GM12878 (cell line): ENCODE results near the gene CLASRP. TPM values are rescaled to one million over a fixed set of nuclear protein-coding genes. Genes with fewer than 3 reads are reported as not detected.
A peak's percentile ranks its signal among the peaks of the same experiment; 100 is the strongest.

Experiments used
- ATF7 ChIP-seq: fragments of 450-650 bp; IDR thresholded peaks from 2 replicates; pipeline ENCODE4 v1.6.1; 2016; ENCODE audit warnings: low read depth, mild to moderate bottlenecking
- BCL3 ChIP-seq: IDR thresholded peaks from 2 replicates; pipeline ENCODE4 v1.6.1; 2011; ENCODE audit warnings: borderline replicate concordance, low read depth, mild to moderate bottlenecking, moderate library complexity, low read length; ENCODE audit not compliant: insufficient read depth, poor library complexity, severe bottlenecking
- BCLAF1 ChIP-seq: fragments of 450-650 bp; IDR thresholded peaks from 2 replicates; pipeline ENCODE4 v1.6.1; 2017; ENCODE audit warnings: antibody characterized with exemption, mild to moderate bottlenecking, moderate library complexity
- BRCA1 ChIP-seq: IDR thresholded peaks from 2 replicates; pipeline ENCODE4 v1.6.1; 2011; ENCODE audit warnings: low read depth, low read length, improper control_type of control experiment
- CBX5 ChIP-seq: sonication (generic); IDR thresholded peaks from 2 replicates; pipeline ENCODE4 v1.6.1; 2016; ENCODE audit warnings: low read depth, moderate library complexity, mild to moderate bottlenecking, inconsistent platforms
- CREM ChIP-seq: IDR thresholded peaks from 2 replicates; pipeline ENCODE4 v1.6.1; 2014; ENCODE audit warnings: antibody characterized with exemption, low read depth
- EGR1 ChIP-seq, 2 experiments: IDR thresholded peaks; 1 replicate in 1 of 2; 2 replicates in 1 of 2; pipeline ENCODE4 v1.6.1; 2011 to 2012; ENCODE audit warnings: low read depth in 2 of 2, low read length in 2 of 2, borderline replicate concordance in 1 of 2, mild to moderate bottlenecking in 1 of 2, moderate library complexity in 1 of 2
- IRF3 ChIP-seq: fragments of 450-650 bp; IDR thresholded peaks from 2 replicates; pipeline ENCODE4 v1.6.1; 2014; ENCODE audit warnings: mild to moderate bottlenecking
- IRF4 ChIP-seq: IDR thresholded peaks from 2 replicates; pipeline ENCODE4 v1.6.1; 2011; ENCODE audit warnings: low read depth, low read length
- MEF2B ChIP-seq: fragments of 450-650 bp; IDR thresholded peaks from 2 replicates; pipeline ENCODE4 v1.6.1; 2018; ENCODE audit warnings: mild to moderate bottlenecking, moderate library complexity; ENCODE audit not compliant: partially characterized antibody, poor library complexity, severe bottlenecking
- NKRF ChIP-seq: fragments of 450-650 bp; conservative IDR thresholded peaks from 2 replicates; pipeline ENCODE4 v1.6.1; 2017; ENCODE audit warnings: mild to moderate bottlenecking, moderate library complexity
- RCOR1 ChIP-seq: conservative IDR thresholded peaks from 2 replicates; pipeline ENCODE4 v1.6.1; 2012; ENCODE audit warnings: low read depth, low read length, improper control_type of control experiment
- SIN3A ChIP-seq: IDR thresholded peaks from 2 replicates; pipeline ENCODE4 v1.6.1; 2012; ENCODE audit warnings: low read depth, low read length, improper control_type of control experiment
- STAT1 ChIP-seq: fragments of 450-650 bp; conservative IDR thresholded peaks from 2 replicates; pipeline ENCODE4 v1.6.1; 2014; ENCODE audit warnings: antibody characterized with exemption, mild to moderate bottlenecking
- SUPT20H ChIP-seq: IDR thresholded peaks from 2 replicates; pipeline ENCODE4 v1.6.1; 2011; ENCODE audit warnings: low read depth, mild to moderate bottlenecking, low read length, moderate library complexity, borderline replicate concordance; ENCODE audit not compliant: control insufficient read depth
- YY1 ChIP-seq: IDR thresholded peaks from 2 replicates; pipeline ENCODE4 v1.6.1; 2011; ENCODE audit warnings: low read depth, mild to moderate bottlenecking, low read length
- ZBTB11 ChIP-seq: fragments of 450-650 bp; formaldehyde crosslinking; IDR thresholded peaks from 2 replicates; pipeline ENCODE4 v1.5.0; 2022; ENCODE audit warnings: mild to moderate bottlenecking, missing genetic modification characterization
- polyA plus RNA-seq, 11 experiments: library from polyadenylated mRNA; depleted of rRNA in 4 of 11; unstranded in 6 of 11; stranded (reverse) in 5 of 11; fragments of >200 nt; fragmentation: Nextera tagmentation in 4 of 11; fragmentation: Illumina TruSeq in 1 of 11; extraction: Ambion mirVana in 4 of 11; extraction: Trizol in 1 of 11; gene quantifications; 1 replicate in 1 of 11; 2 replicates in 10 of 11; pipeline versions ENCODE4 v1.2.1 to v1.2.3, GENCODE V29; 2011 to 2016; ENCODE audit warnings: inconsistent platforms in 2 of 11, missing spikeins in 2 of 11, low read depth in 1 of 11
- total RNA-seq, 4 experiments: library from RNA; depleted of rRNA in 3 of 4; stranded (reverse); fragments of >200 nt in 3 of 4; fragmentation: Illumina TruSeq in 1 of 4; extraction: Trizol in 1 of 4; gene quantifications; 2 replicates each; pipeline versions ENCODE4 v1.2.1 to v1.2.3, GENCODE V29; 2013 to 2021

CLASRP gene
- total and polyA plus RNA-seq, 10 of the 15 experiments (the other 5 are each of a cell fraction or from before 2014, with no cell fraction given), result 0.68 to 75.8 (median 30.2) TPM

GRCh38 chr19:45079063-45079910 lies 40.4 kb downstream of the CLASRP start, which contains the start of gene GEMIN7 (continued):
- TF ChIP-seq ZBTB11 (CRISPR knock-in tag) (peak; percentile 99), SUPT20H (no peak), MEF2B (peak; percentile 95), ATF7 (peak; percentile 87; the same call in 1 of the 2 replicates), NKRF (peak; percentile 95), BCLAF1 (0 out of 2 replicates have a peak, but pooled peaks have one; percentile 39), CREM (peak; percentile 19; the same call in 1 of the 2 replicates), RCOR1 (no peak), IRF3 (peak; percentile 71), BCL3 (peak; percentile 70), SIN3A (peak; percentile 87), EGR1 (IDR thresholded peaks at IDR 0.05; ENCODE audit: borderline replicate concordance in 1 of 2, low read depth in 2 of 2, low read length in 2 of 2) (peak; percentile 68 to 88; a peak in 2 of 3 replicates), BRCA1 (no peak), IRF4 (0 out of 2 replicates have a peak, but pooled peaks have one; percentile 39), STAT1 (0 out of 2 replicates have a peak, but pooled peaks have one; percentile 83), CBX5 (no peak; the same call in 1 of the 2 replicates), YY1 (peak; percentile 91)
